Measurements from ENCODE around the gene PNKP. TPM values are rescaled to one million over a fixed set of nuclear protein-coding genes. Genes with fewer than 3 reads are reported as not detected.

The PNKP gene
- total and polyA plus RNA-seq, 10 of the 15 experiments (the other 5 are each of a cell fraction or from before 2014, with no cell fraction given), result 2.9 to 82.3 (median 33.2) TPM

GRCh38 chr19:49887665-49888509, 20.5 kb upstream of the PNKP start (continued):
- TF ChIP-seq, protein P1, sequence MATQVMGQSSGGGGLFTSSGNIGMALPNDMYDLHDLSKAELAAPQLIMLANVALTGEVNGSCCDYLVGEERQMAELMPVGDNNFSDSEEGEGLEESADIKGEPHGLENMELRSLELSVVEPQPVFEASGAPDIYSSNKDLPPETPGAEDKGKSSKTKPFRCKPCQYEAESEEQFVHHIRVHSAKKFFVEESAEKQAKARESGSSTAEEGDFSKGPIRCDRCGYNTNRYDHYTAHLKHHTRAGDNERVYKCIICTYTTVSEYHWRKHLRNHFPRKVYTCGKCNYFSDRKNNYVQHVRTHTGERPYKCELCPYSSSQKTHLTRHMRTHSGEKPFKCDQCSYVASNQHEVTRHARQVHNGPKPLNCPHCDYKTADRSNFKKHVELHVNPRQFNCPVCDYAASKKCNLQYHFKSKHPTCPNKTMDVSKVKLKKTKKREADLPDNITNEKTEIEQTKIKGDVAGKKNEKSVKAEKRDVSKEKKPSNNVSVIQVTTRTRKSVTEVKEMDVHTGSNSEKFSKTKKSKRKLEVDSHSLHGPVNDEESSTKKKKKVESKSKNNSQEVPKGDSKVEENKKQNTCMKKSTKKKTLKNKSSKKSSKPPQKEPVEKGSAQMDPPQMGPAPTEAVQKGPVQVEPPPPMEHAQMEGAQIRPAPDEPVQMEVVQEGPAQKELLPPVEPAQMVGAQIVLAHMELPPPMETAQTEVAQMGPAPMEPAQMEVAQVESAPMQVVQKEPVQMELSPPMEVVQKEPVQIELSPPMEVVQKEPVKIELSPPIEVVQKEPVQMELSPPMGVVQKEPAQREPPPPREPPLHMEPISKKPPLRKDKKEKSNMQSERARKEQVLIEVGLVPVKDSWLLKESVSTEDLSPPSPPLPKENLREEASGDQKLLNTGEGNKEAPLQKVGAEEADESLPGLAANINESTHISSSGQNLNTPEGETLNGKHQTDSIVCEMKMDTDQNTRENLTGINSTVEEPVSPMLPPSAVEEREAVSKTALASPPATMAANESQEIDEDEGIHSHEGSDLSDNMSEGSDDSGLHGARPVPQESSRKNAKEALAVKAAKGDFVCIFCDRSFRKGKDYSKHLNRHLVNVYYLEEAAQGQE (IDR thresholded peaks at IDR 0.05; ENCODE audit: low read depth, low read length), result no peak
- TF ChIP-seq, protein P2, sequence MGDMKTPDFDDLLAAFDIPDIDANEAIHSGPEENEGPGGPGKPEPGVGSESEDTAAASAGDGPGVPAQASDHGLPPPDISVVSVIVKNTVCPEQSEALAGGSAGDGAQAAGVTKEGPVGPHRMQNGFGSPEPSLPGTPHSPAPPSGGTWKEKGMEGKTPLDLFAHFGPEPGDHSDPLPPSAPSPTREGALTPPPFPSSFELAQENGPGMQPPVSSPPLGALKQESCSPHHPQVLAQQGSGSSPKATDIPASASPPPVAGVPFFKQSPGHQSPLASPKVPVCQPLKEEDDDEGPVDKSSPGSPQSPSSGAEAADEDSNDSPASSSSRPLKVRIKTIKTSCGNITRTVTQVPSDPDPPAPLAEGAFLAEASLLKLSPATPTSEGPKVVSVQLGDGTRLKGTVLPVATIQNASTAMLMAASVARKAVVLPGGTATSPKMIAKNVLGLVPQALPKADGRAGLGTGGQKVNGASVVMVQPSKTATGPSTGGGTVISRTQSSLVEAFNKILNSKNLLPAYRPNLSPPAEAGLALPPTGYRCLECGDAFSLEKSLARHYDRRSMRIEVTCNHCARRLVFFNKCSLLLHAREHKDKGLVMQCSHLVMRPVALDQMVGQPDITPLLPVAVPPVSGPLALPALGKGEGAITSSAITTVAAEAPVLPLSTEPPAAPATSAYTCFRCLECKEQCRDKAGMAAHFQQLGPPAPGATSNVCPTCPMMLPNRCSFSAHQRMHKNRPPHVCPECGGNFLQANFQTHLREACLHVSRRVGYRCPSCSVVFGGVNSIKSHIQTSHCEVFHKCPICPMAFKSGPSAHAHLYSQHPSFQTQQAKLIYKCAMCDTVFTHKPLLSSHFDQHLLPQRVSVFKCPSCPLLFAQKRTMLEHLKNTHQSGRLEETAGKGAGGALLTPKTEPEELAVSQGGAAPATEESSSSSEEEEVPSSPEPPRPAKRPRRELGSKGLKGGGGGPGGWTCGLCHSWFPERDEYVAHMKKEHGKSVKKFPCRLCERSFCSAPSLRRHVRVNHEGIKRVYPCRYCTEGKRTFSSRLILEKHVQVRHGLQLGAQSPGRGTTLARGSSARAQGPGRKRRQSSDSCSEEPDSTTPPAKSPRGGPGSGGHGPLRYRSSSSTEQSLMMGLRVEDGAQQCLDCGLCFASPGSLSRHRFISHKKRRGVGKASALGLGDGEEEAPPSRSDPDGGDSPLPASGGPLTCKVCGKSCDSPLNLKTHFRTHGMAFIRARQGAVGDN (IDR thresholded peaks at IDR 0.05), result peak; percentile 86
- TF ChIP-seq MEF2A (IDR thresholded peaks at IDR 0.05; ENCODE audit: insufficient read depth, low read depth, low read length) (no peak), KDM1A (IDR thresholded peaks at IDR 0.05; ENCODE audit: borderline replicate concordance) (no peak), CBX3 (IDR thresholded peaks at IDR 0.05; ENCODE audit: borderline replicate concordance, low read depth) (no peak), SUPT20H (IDR thresholded peaks at IDR 0.05; ENCODE audit: borderline replicate concordance, control insufficient read depth, low read depth, low read length) (no peak), MYC (IDR thresholded peaks at IDR 0.05; ENCODE audit: insufficient read depth, insufficient read length, insufficient replicate concordance, low read length, severe bottlenecking) (no peak), SPI1 (IDR thresholded peaks at IDR 0.05; ENCODE audit: borderline replicate concordance, insufficient read depth, low read depth, low read length) (no peak), PAX8 (IDR thresholded peaks at IDR 0.05) (no peak), TCF12 (IDR thresholded peaks at IDR 0.05; ENCODE audit: low read depth, low read length) (no peak), KLF5 (IDR thresholded peaks at IDR 0.05; ENCODE audit: partially characterized antibody) (no peak), HCFC1 (IDR thresholded peaks at IDR 0.05; ENCODE audit: low read length) (no peak), EZH2 (IDR thresholded peaks at IDR 0.05; ENCODE audit: borderline replicate concordance, control insufficient read depth, low read depth, low read length) (no peak), CEBPZ (IDR thresholded peaks at IDR 0.05; ENCODE audit: low read depth, low read length) (no peak), RUNX3 (IDR thresholded peaks at IDR 0.05; ENCODE audit: low read length) (no peak), MLLT1 (IDR thresholded peaks at IDR 0.05) (peak; percentile 75)
